Endothelial cell of umbilical vein (primary cell): Measurements from ENCODE around the gene GIMAP2. TPM values are rescaled to one million over a fixed set of nuclear protein-coding genes. Genes with fewer than 3 reads are reported as not detected.

ENCODE experiments used
- BruUV-seq: library from RNA; stranded (reverse); fragments of 400-500 nt; replicated peaks from 2 replicates; lab custom pipeline; 2021; lab: Mats Ljungman, UMichigan
- CTCF ChIA-PET: fragments of 300-600, 350-600 bp; sonication (Branson Sonifier 250); formaldehyde crosslinking; loops from one replicate; lab custom pipeline; 2021; ENCODE audit warnings: antibody characterized with exemption, inconsistent platforms; lab: Charles Lee
- POLR2A ChIA-PET: fragments of 300-600, 350-600 bp; sonication (Branson Sonifier 250); formaldehyde crosslinking; loops from one replicate; lab custom pipeline; 2021; ENCODE audit warnings: antibody characterized with exemption, inconsistent platforms; lab: Charles Lee
- DNase-seq: peaks from one replicate; pipeline ENCODE4 v3.0.0-alpha.2; 2011; ENCODE audit warnings: low read depth, low spot score
- FAIRE-seq: peaks from 2 replicates; lab custom pipeline; 2011; peaks lifted over from hg19 to GRCh38; lab: Jason Lieb, UNC
- H2AFZ ChIP-seq: 2 replicates; pipeline ENCODE4 v1.6.0; 2012; ENCODE audit warnings: low read depth, low read length, control low read depth, inconsistent platforms
- H3K27ac ChIP-seq: 2 replicates; pipeline ENCODE4 v1.5.1; 2011; ENCODE audit warnings: low read depth, mild to moderate bottlenecking, control low read depth, low read length, moderate library complexity; ENCODE audit not compliant: insufficient read depth
- H3K27me3 ChIP-seq, 2 experiments: 2 replicates each; pipeline versions ENCODE4 v1.6.0 to v1.6.1; 2011; ENCODE audit warnings: low read length in 2 of 2, mixed read lengths in 1 of 2; ENCODE audit not compliant: control insufficient read depth in 2 of 2, insufficient read depth in 2 of 2
- H3K36me3 ChIP-seq, 2 experiments: 2 replicates in 1 of 2; 3 replicates in 1 of 2; pipeline ENCODE4 v1.5.1; 2011; ENCODE audit warnings: low read length in 2 of 2, mild to moderate bottlenecking in 1 of 2, moderate library complexity in 1 of 2; ENCODE audit not compliant: control insufficient read depth in 2 of 2, insufficient read depth in 2 of 2; ENCODE audit errors: extremely low read depth in 1 of 2
- H3K4me1 ChIP-seq: 3 replicates; pipeline ENCODE4 v1.5.1; 2011; ENCODE audit warnings: mild to moderate bottlenecking, low read length; ENCODE audit not compliant: control insufficient read depth, insufficient read depth; ENCODE audit errors: extremely low read depth
- H3K4me2 ChIP-seq: 2 replicates; pipeline ENCODE4 v1.6.1; 2011; ENCODE audit warnings: low read length, control low read depth, mixed read lengths; ENCODE audit not compliant: insufficient read depth
- H3K4me3 ChIP-seq, 3 experiments: fragments of 200-600 bp in 1 of 3; sonication (generic), shearing (Covaris generic) in 1 of 3; replicated peaks in 1 of 3; 2 replicates each; pipeline ENCODE4 v1.5.1; 2011 to 2016; ENCODE audit warnings: control low read depth in 3 of 3, low read length in 3 of 3, mild to moderate bottlenecking in 2 of 3, inconsistent platforms in 1 of 3, low read depth in 1 of 3, moderate library complexity in 1 of 3; ENCODE audit not compliant: insufficient read depth in 1 of 3
- H3K79me2 ChIP-seq: 2 replicates; pipeline ENCODE4 v1.6.0; 2012; ENCODE audit warnings: low read length, inconsistent platforms; ENCODE audit not compliant: control insufficient read depth, insufficient read depth
- H3K9ac ChIP-seq: replicated peaks from 2 replicates; pipeline ENCODE3; 2011; ENCODE audit warnings: low read length, control low read depth; ENCODE audit not compliant: insufficient read depth; ENCODE audit errors: extremely low read depth
- H3K9me1 ChIP-seq: replicated peaks from 3 replicates; pipeline ENCODE4 v1.6.0; 2011; ENCODE audit warnings: mild to moderate bottlenecking, low read length; ENCODE audit not compliant: control insufficient read depth, insufficient read depth; ENCODE audit errors: extremely low read depth
- H3K9me3 ChIP-seq: replicated peaks from 2 replicates; pipeline ENCODE4 v1.5.1; 2012; ENCODE audit warnings: low read length, inconsistent platforms; ENCODE audit not compliant: control insufficient read depth, insufficient read depth
- H4K20me1 ChIP-seq: replicated peaks from 2 replicates; pipeline ENCODE3; 2011; ENCODE audit warnings: mild to moderate bottlenecking, low read length; ENCODE audit not compliant: control insufficient read depth, insufficient read depth; ENCODE audit errors: extremely low read depth
- CTCF ChIP-seq, 2 donors: IDR thresholded peaks; 1 replicate in 1 of 2; 2 replicates in 1 of 2; pipeline ENCODE4 v1.5.1; 2011; ENCODE audit warnings: low read length in 2 of 2, mild to moderate bottlenecking in 2 of 2, moderate library complexity in 2 of 2, control low read depth in 1 of 2, inconsistent platforms in 1 of 2, low read depth in 1 of 2; ENCODE audit not compliant: insufficient read depth in 1 of 2; ENCODE audit errors: extremely low read depth in 1 of 2
- JUN ChIP-seq: IDR thresholded peaks from 2 replicates; pipeline ENCODE4 v1.6.1; 2011; ENCODE audit warnings: borderline replicate concordance, low read depth; ENCODE audit not compliant: insufficient read length, insufficient read depth
- MYC ChIP-seq: IDR thresholded peaks from one replicate; pipeline ENCODE4 v1.6.1; 2011; ENCODE audit warnings: mild to moderate bottlenecking, low read depth, low read length
- POLR2A ChIP-seq: IDR thresholded peaks from 2 replicates; pipeline ENCODE4 v1.6.1; 2012; ENCODE audit warnings: low read depth, mild to moderate bottlenecking, control low read depth, low read length
- POLR2AphosphoS5 ChIP-seq: IDR thresholded peaks from 2 replicates; pipeline ENCODE4 v1.6.1; 2012; ENCODE audit warnings: low read depth, mild to moderate bottlenecking, control low read depth, low read length, moderate library complexity; ENCODE audit not compliant: insufficient read depth
- dilution Hi-C: fragments of 300-500 bp; cut with MboI; formaldehyde crosslinking; loops from one replicate; pipeline ENCODE4 v1.15.0; 2019; ENCODE audit warnings: low sequenced_read_pairs; ENCODE audit not compliant: extremely low pct_ligation_motif_present
- intact Hi-C: fragments of 100-400 bp; cut with micrococcal nuclease; formaldehyde crosslinking; loops from one replicate; pipeline ENCODE4 v1.10.0; 2022
- polyA plus RNA-seq, 4 experiments: library from polyadenylated mRNA; depleted of rRNA in 3 of 4; stranded (reverse) in 3 of 4; unstranded in 1 of 4; fragments of >200 nt; gene quantifications; 2 replicates each; pipeline versions ENCODE4 v1.2.1 to v1.2.3, GENCODE V29; 2011 to 2012; ENCODE audit warnings: missing spikeins in 1 of 4
- total RNA-seq: library from RNA; stranded (reverse); gene quantifications from 2 replicates; pipeline ENCODE4 v1.2.3, GENCODE V29; 2021

Gene GIMAP2
- total and polyA plus RNA-seq, 2 donors (not counting 3 experiments of a cell fraction or from before 2014, with no cell fraction given), result 21.3 to 27.9 TPM

DNA sequence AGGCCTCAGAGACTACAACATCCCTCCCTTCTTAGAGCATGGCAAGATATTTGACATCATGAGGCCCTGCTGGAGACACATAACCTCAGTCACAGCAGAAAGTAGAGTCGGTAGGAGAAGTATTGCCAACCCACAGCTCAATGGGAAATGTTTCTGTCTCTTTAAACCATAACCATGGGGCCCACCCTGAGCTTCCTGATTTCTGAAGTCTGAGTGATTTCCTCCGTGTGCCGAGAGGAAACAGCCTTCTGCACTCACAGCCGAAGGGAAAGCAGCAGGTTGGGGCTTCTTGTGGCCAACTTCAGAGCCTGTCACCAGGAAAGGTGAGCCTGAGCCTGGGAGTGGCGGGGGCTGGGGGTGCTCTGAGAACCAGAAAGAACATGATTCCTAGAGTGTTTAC is 30.9 kb downstream of the GIMAP2 start, which contains the start of gene GIMAP1:
TSS of gene GIMAP1 (plus strand) at position 246 of the 400 bp plus-strand sequence. CDS start 2,435 bp downstream, outside the sequence.
- no peaks in the 10 kb centered on the region for H3K27me3 ChIP-seq
- peaks cover 18% of the 10 kb centered on the region for H3K4me1 ChIP-seq
- DNase-seq, result peak; percentile 88
- peak within 1 kb of the TSS; percentile 97 for H3K4me2 ChIP-seq
- H2AFZ ChIP-seq, result peak within 1 kb of the TSS; percentile 84
- peak within 1 kb of the TSS; percentile 61 to 84 (median 78) for H3K4me3 ChIP-seq
- TF ChIP-seq CTCF (IDR thresholded peaks at IDR 0.05; ENCODE audit: extremely low read depth in 1 of 2, insufficient read depth in 1 of 2, low read depth in 1 of 2, low read length in 2 of 2) (no peak), POLR2A (peak; percentile 97), MYC (no peak), POLR2AphosphoS5 (peak; percentile 95), JUN (peak; percentile 10)
- H4K20me1 ChIP-seq, result no peaks in the 10 kb centered on the region
- peak within 1 kb of the TSS; percentile 45 for H3K9ac ChIP-seq
- ChIA-PET POLR2A (interaction anchor here (0.6 to 1.3 kb wide), 5 partner anchors 39 to 265 kb away, joined by 3 to 8 read pairs (median 5); partner anchors contain the start of genes GIMAP6 and GIMAP8), CTCF (interaction anchor here (1.0 to 3.3 kb wide), 14 partner anchors 11 to 267 kb away, joined by 3 to 19 read pairs (median 3); partner anchors contain the start of genes GIMAP2 and GIMAP8)
- peak within 1 kb of the TSS; percentile 39 for H3K27ac ChIP-seq
- no peaks in the 10 kb centered on the region for H3K9me3 ChIP-seq
- no TSS peak for BruUV-seq
- intact Hi-C loops, result loop anchor here (2.0 kb wide), 2 partner anchors 40 to 202 kb away; partner anchors contain the start of gene GIMAP7
- H3K9me1 ChIP-seq, result no peaks in the 10 kb centered on the region
- H3K79me2 ChIP-seq, result peaks cover 18% of the 10 kb centered on the region
- peaks cover 3 to 15% of the 10 kb centered on the region in 2 experiments for H3K36me3 ChIP-seq
- dilution Hi-C loops, result no loop called here
- peak; percentile 91 for FAIRE-seq
